Fibroblast of peridontal ligament (primary cell): Measurements from ENCODE around the gene MICAL3.
"Not testable (repeated sequence)": the region's sequence is repeated elsewhere in the genome, so short reads cannot be mapped to it uniquely, and the experiment has no call there.

ENCODE experiments used
- DNase-seq: peaks from one replicate; pipeline ENCODE4 v3.0.0-alpha.2; 2010; ENCODE audit errors: extremely low read depth

Gene MICAL3

DNA sequence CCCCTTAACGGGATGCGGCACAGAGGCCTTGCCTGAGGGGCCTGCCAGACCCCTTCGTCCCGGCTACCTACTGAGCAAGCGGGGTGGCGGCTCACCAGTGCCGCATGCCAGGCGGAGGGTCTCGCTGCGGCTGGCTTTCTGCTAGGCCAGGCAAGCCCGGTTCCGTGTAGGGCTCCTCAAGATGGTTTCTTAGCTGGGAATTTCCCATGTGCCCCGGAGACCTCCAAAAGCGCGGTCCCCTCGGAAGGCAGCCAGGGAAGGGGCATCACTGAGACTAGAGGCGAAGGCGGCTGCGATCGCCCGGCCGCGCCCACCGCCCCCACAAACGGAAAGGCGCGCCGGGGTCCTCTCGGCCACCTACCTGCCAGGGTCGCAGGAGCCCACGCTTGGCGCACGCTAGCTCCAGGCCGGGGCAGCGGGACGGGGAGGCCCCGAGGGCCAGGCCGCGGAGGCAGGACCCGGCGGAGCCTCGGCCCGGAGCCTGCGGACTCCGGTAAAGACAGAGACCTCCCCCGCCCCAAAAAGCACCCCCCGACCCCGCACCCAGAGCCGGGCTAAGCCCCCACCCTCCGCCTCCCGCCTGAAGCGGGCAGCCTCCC is 23.8 kb downstream of the MICAL3 start:
- no peak for DNase-seq

GRCh38 chr22:17999851-18000250 is 24.5 kb downstream of the MICAL3 start:
- no peak for DNase-seq

DNA sequence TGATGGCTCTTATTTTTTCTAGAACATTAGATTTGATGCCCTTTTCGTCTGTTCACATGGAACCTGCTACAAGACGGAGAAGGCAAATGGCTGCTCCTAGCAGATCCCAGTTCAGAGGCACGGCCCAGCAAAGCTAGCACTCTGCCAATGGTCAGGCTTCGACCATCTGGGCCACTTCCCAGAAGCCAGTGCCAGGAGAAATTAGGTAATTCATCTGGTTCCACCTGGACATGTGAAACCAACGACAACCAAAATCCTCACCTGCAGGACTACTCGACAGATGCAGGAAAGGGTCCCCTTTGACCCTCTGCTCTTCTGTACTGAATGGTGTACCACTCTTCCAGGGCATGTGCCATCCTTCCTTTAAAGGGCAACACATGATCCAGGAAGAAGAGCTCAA is 25.4 kb downstream of the MICAL3 start:
- no peak for DNase-seq

DNA sequence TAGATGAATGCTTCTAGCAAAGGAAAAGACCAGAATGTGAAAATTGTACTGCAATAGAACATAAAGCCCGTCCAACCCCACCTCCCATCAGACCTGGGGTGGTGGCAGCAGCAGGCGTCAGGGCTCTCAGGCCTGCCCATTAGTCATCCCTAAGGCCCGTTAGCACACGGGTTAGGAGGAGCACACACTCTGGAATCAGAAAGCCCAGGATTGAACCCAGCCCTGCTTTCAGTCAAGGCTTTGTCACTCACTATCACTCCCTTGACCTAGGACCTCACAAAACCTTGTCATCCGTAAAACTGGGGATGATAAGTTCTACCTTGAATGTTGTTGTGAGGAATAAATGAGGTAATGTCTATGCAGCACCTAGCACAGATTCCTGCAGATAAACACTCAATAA is 26.9 kb downstream of the MICAL3 start:
- no peak for DNase-seq

GRCh38 chr22:17995256-17995655 is 29.1 kb downstream of the MICAL3 start:
- DNase-seq, result not testable (repeated sequence)

- no peak for DNase-seq
Observed at GRCh38 chr22:17994424-17995108, 29.8 kb downstream of the MICAL3 start.

DNA sequence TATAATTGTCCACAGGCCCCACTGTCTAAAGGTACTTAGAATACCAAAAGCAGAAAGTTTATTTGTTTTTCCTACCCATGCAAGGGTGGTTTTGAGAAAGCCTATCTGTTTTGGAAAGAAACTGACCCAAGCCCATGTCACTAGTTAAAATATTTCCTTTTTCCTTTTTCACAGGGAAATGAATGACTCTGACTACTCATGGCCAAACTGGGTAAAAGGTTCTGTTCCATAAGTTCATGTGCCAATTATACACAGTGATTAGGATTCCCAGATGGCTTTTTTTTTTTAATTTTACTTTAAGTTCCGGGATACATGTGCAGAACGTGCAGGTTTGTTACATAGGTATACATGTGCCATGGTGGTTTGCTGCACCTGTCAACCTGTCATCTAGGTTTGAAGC is 31.4 kb downstream of the MICAL3 start:
- DNase-seq, result not testable (repeated sequence)

DNA sequence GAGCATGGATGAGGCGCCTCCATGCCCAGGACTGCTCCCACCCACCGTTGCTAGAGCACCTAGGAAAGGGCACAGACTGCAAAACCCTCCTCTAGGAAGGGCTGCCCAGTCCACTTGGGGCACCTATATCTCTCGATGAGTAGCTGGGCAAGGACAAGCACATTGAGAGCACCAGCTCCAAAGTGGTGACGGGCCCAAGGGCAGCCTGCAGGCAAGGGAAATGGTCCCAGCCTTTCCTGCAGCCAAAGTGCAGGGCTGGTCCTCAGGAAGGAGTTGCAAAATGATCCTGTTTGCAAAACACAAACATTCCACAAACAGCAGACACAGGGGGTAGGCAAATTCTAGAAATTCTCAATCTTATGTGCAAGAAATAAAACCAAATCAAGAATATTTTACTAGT is 32.4 kb downstream of the MICAL3 start:
- not testable (repeated sequence) for DNase-seq

DNA sequence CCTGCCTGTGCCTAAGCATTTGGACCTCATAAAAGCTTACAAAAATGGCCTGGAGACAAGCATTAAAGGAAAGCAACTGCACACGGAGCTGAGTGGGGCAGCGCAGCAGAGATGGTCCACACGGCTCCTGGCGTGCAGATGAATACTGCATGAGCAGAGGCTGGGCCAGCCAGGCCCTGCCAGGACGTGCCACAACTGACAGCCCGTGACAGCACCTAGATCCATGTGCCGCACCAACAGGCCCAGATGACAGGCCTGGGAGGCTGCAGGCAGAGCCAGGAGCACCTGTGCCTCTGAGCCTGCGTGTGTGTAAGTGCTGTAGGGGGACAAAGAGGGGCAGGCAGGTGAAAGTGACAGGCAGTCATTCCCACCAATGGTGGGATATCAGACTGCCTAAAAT is 33.4 kb downstream of the MICAL3 start:
- DNase-seq, result no peak

GRCh38 chr22:17990147-17990546 is 34.2 kb downstream of the MICAL3 start:
- DNase-seq, result no peak

DNA sequence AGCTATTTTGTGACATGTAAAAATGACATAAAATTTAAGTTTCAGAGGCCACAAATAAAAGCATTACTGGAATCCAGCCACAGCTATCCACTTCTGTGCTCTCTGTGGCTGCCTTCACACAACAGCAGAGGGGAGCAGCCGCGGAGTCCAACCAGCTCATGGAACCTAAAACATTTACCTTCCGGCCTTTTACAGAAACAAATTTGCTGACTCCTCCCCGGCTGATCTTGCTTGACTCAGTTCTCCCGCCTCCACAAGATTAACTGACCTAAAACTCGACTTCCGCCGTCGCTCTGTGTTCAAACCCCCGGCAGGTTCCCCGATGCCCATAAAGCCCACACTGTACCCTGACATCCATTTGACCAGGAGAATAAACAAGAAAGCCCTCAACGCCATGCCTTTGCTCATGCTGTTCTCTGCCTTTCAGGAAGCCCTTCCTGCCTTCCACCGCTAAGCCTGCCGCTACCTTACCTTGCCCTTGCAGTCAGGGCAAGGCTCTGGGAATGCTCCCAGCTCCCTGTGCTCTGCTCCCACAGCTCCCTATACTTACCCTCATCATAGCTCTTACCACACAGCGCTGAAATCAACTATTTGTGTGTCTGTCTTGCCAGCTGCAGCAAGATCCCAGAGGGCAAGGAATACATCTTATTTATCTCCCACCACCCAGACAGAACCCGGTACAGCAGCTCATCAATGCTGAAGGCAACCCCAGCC is 35.4 kb downstream of the MICAL3 start:
- DNase-seq, result peak; percentile 52

GRCh38 chr22:17985606-17986005 is 38.8 kb downstream of the MICAL3 start:
- no peak for DNase-seq

DNA sequence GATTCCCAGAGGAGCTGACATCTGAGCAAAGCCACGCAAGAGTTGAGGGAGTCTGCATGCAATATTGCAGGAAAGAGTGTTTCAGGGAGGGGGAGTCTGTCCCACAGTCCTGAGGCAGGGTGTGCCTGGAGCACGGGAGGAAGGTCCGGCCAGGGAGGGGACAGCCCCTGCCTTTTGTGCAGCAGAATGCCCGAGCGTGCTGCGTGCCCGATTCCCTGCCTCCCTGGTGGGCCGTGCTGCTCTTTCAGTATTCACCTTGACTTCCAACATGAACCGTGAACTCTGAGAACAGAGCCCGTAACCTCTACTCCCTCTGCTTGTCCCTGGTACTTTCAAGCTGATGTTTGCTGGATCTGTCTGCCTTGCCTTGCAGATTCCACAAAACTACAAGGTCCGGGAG is 39.3 kb downstream of the MICAL3 start:
- not testable (repeated sequence) for DNase-seq

DNA sequence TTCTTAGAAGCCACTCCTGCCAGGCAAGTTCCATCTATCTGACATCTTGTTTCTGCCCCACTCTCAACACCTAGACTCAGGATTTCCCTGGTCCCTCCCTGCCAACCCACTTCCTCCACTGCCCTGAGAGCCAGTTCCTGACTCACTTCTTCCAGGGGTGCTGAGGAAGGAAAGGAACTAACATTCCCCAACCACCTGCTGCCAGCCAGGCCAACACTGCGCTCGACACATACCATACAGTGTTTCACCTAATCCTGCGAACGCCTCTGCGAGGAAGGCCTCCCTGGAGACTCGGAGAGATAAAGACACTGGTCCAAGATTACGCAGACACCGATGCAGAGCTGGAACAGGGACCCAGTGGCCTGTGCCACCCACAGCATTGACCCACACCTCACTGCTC is 40.2 kb downstream of the MICAL3 start:
- DNase-seq, result no peak

DNA sequence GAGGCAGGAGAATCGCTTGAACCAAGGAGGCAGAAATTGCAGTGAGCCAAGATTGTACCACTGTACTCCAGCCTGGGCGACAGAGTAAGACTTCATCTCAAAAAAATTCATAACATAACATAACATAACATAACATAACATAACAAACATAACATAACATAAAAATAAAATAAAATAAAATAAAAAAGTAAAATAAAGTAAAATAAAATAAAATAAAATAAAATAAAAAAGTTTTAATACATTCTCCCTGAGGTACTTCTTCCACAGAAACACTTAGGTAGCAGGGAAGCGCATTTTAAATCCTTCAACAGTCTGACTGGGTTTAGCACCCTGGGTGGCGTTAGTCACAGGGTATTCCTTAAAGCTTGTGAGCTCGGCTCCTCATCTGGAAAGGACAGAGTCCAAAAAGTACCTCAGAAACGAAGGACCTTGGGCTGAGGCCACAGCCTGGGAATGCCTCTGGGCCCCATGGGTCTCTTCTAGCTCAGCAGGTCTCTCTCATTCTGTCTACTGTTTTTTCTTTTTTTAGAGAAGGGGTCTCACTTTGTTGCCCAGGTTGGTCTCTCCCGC is 41.7 kb downstream of the MICAL3 start:
- DNase-seq, result no peak

DNA sequence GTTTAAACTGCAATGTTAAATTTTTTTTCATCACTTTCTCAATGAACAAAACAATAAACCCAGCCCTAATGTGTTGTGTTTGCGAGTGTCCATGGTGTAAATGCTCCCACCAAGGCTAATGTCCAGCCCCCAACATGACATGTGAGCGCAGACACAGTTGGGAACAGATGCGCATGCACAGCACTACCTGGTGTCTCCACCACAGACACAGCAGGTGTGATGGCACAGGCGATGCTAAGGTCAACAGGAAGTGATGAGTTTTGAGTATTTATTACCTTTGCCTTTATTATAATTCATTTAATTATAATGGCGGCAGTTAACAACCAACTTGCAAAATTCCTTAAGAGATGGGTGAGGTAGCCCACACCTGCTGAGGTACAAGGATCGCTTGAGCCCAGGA is 42.9 kb downstream of the MICAL3 start:
- no peak for DNase-seq

GRCh38 chr22:17980638-17981051 is 43.7 kb downstream of the MICAL3 start:
- DNase-seq, result no peak

DNA sequence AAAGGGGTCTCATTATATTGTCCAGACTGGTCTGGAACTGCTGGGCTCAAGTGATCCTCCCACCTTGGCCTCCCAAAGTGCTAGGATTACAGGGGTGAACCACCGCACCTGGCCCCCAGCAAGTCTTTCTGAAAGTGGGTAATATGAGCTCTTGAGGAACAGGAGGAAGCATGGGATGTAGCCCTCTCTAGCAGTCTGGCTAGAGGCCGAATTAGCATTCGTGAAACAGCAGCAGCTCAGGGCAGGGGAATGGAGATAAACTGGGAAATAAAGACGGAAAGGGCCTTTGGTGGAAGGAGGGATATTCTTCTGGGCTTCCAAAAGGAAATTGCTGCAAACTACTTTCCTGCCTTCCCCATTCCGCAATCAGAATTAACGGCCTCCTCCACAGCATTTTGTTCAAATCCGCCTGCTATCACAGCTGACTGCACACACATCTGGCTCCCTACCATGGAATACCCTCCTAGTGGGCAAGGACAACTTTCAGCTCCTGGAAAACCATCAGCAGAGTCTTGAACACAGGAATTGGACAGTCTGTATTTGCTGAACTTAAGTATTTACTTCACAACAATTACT is 44.3 kb downstream of the MICAL3 start:
- no peak for DNase-seq

GRCh38 chr22:17978027-17978426 is 46.3 kb downstream of the MICAL3 start:
- no peak for DNase-seq

GRCh38 chr22:17977371-17977770 is 47.0 kb downstream of the MICAL3 start:
- no peak for DNase-seq

DNA sequence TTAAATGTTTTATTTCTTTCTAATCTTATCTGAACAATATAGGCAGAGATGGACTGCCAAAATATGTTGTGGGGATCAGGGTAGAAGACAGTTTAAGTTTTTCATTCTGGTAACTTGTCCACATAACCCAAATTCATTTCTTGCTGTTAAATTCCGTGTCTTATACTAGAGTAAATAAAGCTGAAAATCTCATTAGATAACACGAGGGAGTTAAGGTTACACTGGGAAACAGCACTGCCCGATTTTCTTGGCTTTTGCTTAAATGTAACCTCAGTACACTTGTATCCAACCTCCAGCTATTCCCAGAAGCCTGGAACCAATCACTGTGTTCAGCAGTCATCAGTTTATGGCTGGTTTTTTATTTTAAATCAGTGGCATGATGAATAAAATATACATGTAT is 48.2 kb downstream of the MICAL3 start:
- DNase-seq, result peak; percentile 50

- peak; percentile 67 for DNase-seq
Observed at GRCh38 chr22:17974703-17975372, 49.5 kb downstream of the MICAL3 start.
